AG09319 (cell line): ENCODE measurements around the gene EEF1G.

Experiments
- DNase-seq: peaks from one replicate; pipeline ENCODE4 v3.0.0-alpha.2; 2010; ENCODE audit warnings: low read depth; ENCODE audit errors: extremely low read depth
- CTCF ChIP-seq: IDR thresholded peaks from 2 replicates; pipeline ENCODE4 v1.5.1; 2011; ENCODE audit warnings: low read depth, mild to moderate bottlenecking, inconsistent platforms, low read length, moderate library complexity

EEF1G gene

GRCh38 chr11:62558669-62559068 lies 15.0 kb downstream of the EEF1G start:
- DNase-seq: no peak
- no peak for TF ChIP-seq CTCF

GRCh38 chr11:62556875-62557631 lies 16.6 kb downstream of the EEF1G start:
- DNase-seq: no peak
- TF ChIP-seq CTCF: no peak

GRCh38 chr11:62556108-62556874 lies 17.4 kb downstream of the EEF1G start:
- peak; percentile 91 for DNase-seq
- TF ChIP-seq CTCF: no peak

- no peak for TF ChIP-seq CTCF
- no peak for DNase-seq
Measured at GRCh38 chr11:62555464-62556107, 18.1 kb downstream of the EEF1G start.

DNA sequence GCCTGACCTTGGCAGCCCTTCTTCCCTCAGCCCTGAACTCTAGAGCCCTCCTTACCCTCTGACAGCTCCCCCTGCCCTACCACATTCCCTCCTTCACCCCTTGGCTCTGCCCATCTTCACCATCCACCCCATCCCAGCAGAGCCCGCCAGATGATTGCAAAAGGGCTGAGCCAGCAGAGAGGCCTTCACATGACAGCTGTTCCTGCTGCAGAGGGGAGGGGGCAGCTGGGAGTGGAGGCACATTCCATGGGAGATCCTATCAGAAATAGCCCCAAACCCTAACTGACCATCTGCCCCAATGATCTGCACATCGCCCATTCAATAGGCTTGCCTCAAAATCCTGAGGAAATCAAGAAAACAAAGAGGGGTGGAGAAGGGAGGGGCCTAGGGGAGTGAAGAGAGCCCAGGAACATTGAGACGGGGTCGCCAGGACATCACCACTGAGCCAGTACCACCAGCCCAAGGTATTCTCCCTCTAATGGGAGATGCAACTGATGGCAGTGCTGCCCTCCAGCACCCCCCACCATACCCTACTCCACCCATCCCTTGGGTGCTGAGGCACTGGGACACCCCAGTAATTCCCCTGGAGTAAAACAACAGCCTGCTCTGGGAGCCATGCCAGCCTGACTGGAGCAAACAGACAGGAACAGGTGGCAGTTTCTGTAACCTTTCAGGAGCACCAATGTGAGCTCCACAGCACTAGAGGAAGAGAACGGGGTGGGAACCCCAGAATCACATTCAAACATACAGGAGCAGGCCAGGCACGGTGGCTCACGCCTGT lies 19.1 kb downstream of the EEF1G start:
- no peak for DNase-seq

DNA sequence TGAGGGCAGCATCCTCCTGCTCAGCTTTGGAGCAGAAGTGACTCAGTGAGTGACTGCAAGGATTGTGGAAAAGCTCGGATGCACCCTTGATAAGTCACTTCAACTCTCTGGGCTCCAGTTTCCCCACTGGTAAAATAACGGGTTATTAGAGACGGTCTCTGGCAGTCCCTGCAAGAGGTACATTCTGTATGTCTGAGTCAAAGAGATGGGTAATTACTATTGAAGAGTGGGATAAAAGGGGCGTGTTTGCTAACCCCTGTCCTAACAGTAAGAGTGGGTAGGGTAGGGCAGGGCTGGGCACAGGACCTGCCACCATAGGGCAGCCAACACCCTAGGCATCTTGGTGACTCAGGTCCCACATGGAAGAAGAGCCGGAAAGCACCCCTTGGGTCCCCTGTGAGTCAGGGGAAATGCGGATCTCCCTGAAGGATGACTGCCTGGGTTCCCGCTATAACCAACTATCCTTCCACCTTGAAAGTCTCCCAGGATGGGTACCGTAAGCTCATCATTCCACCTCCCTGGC lies 19.8 kb downstream of the EEF1G start:
- DNase-seq: no peak
- TF ChIP-seq CTCF: no peak

More for the DNA sequence above, 19.1 kb downstream of the EEF1G start:
- no peak for TF ChIP-seq CTCF
